ENCODE data around the gene WASHC1.
"Not testable (repeated sequence)": the region's sequence is repeated elsewhere in the genome, so short reads cannot be mapped to it uniquely, and the experiment has no call there.

WASHC1 gene

GRCh38 chr9:11206-11605 is 18.1 kb downstream of the WASHC1 start:
- DNase-seq: not testable (repeated sequence)

- not testable (repeated sequence) for DNase-seq
Measured at GRCh38 chr9:10653-11053, 18.6 kb downstream of the WASHC1 start.

GRCh38 chr9:10207-10606 is 19.0 kb downstream of the WASHC1 start:
- DNase-seq: not testable (repeated sequence)

All from NCI-H1694 treated with DMSO at 0.1 percent for 48 hours (cell line).